Measurements from ENCODE around the gene KRTAP10-1.

The KRTAP10-1 gene

GRCh38 chr21:44500111-44500510, 39.9 kb downstream of the KRTAP10-1 start:
- DNase-seq, result no peak

GRCh38 chr21:44499631-44500030, 40.4 kb downstream of the KRTAP10-1 start:
- DNase-seq, result no peak

DNA sequence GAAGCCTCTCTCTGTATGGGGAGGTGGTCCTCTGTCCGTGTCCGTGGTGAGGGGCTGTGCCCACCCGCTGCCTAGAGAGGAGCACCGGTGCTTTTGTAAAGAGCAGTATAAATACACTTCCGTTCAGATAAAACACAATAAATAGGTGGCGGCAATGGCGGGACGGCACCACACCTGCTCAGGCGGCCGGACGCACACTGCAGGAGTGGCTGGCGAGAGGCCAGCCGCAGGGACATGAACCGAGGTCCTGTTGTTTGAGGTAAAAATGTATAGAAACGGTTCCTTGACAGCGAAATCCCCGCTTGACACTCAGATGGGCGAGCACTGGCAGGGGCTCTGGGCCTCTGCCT, 40.8 kb downstream of the KRTAP10-1 start:
- no peak for DNase-seq

- no peak for DNase-seq
These were observed 41.5 kb downstream of the KRTAP10-1 start for GRCh38 chr21:44498280-44499210.

DNA sequence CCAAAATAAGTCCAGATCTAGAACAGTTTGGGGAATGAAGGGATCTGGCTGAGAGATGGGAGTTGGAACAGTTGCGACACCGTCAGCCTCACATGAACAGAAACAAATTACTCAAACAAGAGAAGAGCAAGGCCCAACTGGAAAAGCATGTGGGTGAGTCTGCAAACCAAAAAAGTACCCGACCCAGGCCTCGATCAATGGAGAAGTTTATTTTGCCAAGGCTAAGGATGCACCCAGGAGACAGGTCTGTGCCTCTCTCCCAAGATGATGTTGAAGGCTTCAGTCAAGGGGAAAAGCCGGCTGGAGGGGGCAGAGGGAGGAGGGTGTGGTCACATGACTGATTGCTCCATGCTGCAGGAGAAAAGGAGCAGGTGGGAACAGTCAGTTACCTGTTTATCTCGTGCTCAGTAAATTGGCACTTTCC, 42.3 kb downstream of the KRTAP10-1 start:
- no peak for DNase-seq

DNA sequence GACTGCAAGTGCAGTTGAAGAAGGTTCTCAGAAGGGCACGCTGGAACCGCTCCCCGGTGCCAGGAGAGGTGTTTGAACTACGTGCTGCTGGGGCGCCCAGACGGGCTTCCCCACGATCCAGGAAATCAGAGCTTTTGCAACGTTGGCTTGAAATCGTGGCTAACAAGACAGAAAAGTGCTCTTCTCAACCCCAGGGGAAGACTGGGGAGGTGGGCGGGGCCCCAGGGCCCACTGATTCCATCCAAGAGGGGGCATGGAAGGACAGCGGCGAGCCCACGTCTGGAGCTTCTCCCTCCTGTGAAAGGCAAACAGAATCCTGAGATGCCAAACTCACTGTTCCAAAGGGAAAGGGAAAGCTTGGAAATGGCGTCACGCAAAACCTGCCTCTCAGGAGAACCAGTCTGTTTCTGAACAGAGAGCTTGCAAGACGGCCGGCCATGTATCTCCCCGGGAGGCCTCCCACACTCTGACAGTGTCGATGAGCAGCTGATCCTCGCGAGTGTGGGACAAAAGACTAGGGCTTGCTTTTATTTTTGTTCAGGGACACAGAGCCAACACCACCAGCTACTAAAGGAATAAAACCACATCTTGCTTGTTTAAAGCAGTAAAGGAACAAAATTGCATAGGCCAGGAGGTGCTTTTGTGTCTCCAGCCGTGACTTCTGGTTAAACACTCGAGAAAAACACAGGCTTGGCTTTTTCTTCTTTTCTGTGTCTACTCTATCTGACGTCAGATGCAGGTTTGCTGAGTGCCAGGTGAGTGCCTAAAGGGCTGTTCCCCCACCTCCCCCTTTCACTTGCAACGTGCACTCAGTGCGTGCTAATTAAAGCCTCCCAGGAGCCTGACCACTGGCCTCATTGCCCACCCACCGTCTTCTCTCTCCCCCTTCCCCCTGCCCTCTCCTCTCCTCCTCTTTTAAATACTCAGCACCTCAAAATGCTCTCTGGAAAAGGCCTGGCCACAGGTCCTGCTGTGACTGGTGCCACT, 43.1 kb downstream of the KRTAP10-1 start:
- DNase-seq, result no peak

DNA sequence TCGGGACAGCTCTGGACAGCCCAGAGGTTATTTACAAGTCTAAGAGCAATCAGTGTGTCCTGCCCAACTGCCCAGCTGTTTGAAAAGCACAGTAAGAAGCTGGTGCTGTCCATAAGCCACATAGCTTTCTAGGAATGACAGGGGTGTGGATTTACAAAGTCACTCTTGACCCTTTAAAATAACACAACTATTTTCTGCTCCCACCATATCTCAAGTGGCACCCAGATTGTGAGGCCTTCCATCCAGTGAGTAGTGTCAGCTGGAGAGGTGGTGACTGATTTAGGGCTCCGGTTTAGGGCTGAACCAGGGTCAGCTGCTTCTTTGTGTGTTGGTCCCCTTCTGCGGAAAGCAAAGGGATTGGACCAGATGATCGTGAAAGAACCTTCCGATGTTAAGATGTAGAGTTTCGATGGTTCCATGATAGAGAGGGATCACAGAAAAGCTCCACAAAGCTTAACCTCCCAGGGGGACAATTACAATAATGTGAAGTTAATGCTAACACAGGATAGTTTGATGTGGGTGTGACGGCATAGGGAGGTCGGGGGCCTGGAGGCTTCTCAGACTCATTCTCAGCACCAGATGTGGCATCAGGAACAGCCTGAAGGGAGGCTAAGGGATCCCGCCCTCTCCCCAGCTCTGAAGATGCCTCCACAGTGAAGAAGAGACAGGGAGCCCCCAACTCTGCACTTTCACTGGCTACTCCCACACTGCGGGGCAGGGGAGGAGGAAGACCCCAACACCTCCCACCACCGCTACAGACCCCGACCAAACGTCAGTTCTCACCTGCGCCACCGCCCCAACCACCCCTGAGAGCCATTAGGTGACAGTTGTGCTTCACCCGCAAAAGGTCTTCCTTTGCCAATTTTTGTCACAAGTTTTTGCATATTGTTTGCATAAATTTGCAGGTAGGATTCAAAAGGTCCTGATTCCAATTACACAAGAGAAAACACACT, 44.1 kb downstream of the KRTAP10-1 start:
- DNase-seq, result no peak

- no peak for DNase-seq
These were observed 45.0 kb downstream of the KRTAP10-1 start for GRCh38 chr21:44494956-44495355.

DNA sequence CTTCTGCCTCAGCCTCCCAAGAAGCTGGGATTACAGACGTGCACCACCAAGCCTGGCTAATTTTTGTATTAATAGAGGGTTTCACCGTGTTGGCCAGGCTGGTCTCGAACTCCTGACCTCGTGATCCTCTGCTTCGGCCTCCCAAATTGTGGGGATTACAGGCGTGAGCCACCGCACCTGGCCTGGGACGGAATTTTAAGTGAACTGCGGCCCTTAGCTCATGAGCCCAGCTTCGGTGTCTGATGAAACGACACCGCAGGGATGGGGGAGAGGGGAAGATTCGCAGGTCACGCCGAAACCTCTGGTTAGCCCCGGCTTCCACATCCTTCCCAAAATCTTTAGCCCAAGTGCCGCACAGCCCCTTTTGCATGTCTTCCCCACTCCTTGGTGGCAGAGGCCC, 45.6 kb downstream of the KRTAP10-1 start:
- DNase-seq, result no peak

DNA sequence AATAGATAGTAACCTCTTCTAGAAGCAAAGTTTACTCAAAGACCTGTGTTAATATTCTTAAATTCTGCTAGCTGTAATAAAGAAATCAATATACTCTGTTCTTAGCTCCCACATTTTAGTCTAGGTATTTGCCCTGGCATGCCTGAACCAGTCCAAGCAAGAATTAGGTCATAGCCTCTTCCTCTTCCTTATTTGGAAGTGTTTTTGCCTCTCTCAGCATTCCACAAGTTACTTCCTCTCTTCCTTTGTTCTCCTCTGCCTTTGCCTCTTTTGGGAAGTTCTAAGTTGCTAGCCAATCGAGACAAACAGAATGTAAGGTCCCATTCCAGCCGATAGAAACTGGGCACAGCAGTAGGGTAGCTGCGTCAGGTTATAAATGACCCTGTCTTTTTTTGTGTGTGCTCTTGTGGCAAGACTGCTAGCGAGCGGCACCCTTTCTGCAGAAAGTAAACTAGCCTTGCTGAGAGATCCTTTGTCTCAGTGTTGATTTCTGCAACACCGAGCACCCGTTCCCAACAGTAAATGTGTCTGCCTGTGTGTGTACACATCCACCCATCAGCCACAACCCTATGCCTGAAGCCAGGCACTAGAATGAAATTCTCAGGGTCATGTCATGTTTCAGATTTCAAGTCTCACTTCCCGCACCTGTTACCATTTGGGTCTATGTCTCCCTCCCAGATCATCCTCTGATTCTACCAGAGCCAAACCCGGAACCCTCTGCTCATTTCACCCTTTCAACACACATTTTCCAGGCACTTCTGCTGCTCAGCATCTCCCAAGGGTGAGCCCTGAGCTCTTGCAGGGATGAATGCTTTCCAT, 47.2 kb downstream of the KRTAP10-1 start:
- DNase-seq, result no peak

GRCh38 chr21:44490816-44491215, 49.2 kb downstream of the KRTAP10-1 start:
- DNase-seq, result no peak

GRCh38 chr21:44490405-44490804, 49.6 kb downstream of the KRTAP10-1 start:
- DNase-seq, result no peak

DNA sequence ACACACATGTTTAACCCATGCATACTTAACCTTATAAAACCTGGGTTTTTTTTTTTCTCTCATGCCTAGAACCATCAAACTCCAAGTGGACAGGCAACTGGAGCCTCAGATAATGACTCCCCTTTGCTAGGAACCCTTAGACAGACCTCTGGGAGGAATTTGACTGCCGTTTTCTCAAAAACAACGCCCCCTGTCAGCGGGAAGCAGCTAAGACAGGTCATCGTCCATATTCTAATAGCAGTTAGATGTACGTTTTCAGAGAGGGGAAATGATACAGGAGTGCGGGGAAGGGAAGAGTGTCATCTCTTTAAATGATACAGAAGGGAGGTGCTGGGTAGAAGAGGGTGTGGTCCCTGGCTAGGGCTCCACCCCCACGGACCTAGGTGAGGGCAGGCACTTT, 50.0 kb downstream of the KRTAP10-1 start:
- DNase-seq, result no peak

Data from activated CD4-positive, alpha-beta T cell treated with anti-CD3 and anti-CD28 coated beads for 48 hours (primary cell).